Measurements from ENCODE around the gene MIER2.
"Not testable (repeated sequence)": the region's sequence is repeated elsewhere in the genome, so short reads cannot be mapped to it uniquely, and the experiment has no call there.

- TF ChIP-seq CTCF (IDR thresholded peaks at IDR 0.05); EZH2 (IDR thresholded peaks at IDR 0.05; ENCODE audit: borderline replicate concordance, insufficient read depth, low read depth, low read length, poor library complexity, severe bottlenecking): not testable (repeated sequence)
Measured at GRCh38 chr19:382578-382977, 38.0 kb upstream of the MIER2 start.

Data from B cell (primary cell).